Lung (tissue), 12 donors: ENCODE measurements around the gene CENPK. TPM values are rescaled to one million over a fixed set of nuclear protein-coding genes. Genes with fewer than 3 reads are reported as not detected.

Experiments used
- ATAC-seq: fragments of 200-7000 bp; cut with Tn5 transposase; one replicate; pipeline ENCODE4 v1.9.1; 2020; ENCODE audit warnings: moderate number of reproducible peaks; ENCODE audit not compliant: insufficient read depth, low FRiP score
- DNase-seq, 3 donors: peaks; one replicate each; pipeline ENCODE4 v3.0.0-alpha.2; 2013 to 2017
- H3K27ac ChIP-seq, 2 donors: one replicate each; pipeline ENCODE4 v1.5.1; 2013; ENCODE audit warnings: mild to moderate bottlenecking in 2 of 2, moderate library complexity in 2 of 2, control low read depth in 1 of 2, inconsistent platforms in 1 of 2, low read depth in 1 of 2, low read length in 1 of 2
- H3K27me3 ChIP-seq, 3 donors: one replicate each; pipeline ENCODE4 v1.5.1; 2013; ENCODE audit warnings: low read length in 2 of 3; ENCODE audit not compliant: control insufficient read depth in 3 of 3, insufficient read depth in 3 of 3
- H3K36me3 ChIP-seq, 4 donors: one replicate each; pipeline ENCODE4 v1.5.1; 2013; ENCODE audit warnings: low read length in 4 of 4, mild to moderate bottlenecking in 1 of 4, moderate library complexity in 1 of 4; ENCODE audit not compliant: control insufficient read depth in 4 of 4, insufficient read depth in 4 of 4
- H3K4me1 ChIP-seq, 5 donors: one replicate each; pipeline ENCODE4 v1.5.1; 2013; ENCODE audit warnings: low read length in 5 of 5, mild to moderate bottlenecking in 2 of 5, moderate library complexity in 1 of 5; ENCODE audit not compliant: control insufficient read depth in 5 of 5, insufficient read depth in 5 of 5
- H3K4me3 ChIP-seq: one replicate; pipeline ENCODE4 v1.5.1; 2013; ENCODE audit warnings: mild to moderate bottlenecking, control low read depth, moderate library complexity
- H3K9ac ChIP-seq, 2 donors: one replicate each; pipeline ENCODE4 v1.5.1; 2013; ENCODE audit warnings: low read length in 2 of 2, control low read depth in 1 of 2; ENCODE audit not compliant: insufficient read depth in 1 of 2
- H3K9me3 ChIP-seq, 4 donors: one replicate each; pipeline ENCODE4 v1.5.1; 2013; ENCODE audit warnings: low read length in 3 of 4, mild to moderate bottlenecking in 1 of 4, moderate library complexity in 1 of 4; ENCODE audit not compliant: control insufficient read depth in 4 of 4, insufficient read depth in 3 of 4
- WGBS, 2 donors: extraction: QIAGEN DNeasy Blood & Tissue Kit; methylation state at CpG; one replicate each; pipeline ENCODE4 v1.1.7; 2013; 5-methylcytosine and 5-hydroxymethylcytosine counted together
- polyA plus RNA-seq, 2 donors: library from polyadenylated mRNA; stranded (reverse); fragments of 200-250 nt; gene quantifications; one replicate each; pipeline ENCODE4 v1.2.1, GENCODE V29; 2013
- total RNA-seq, 2 donors: library from RNA; depleted of rRNA in 1 of 2; stranded (reverse); fragments of >200 nt in 1 of 2; gene quantifications; one replicate each; pipeline ENCODE4 v1.2.1, GENCODE V29; 2014 to 2021
- TF ChIP-seq, protein P1 (sequence below): IDR thresholded peaks from 2 replicates; pipeline ENCODE4 v1.5.1; 2012; ENCODE audit warnings: mild to moderate bottlenecking; ENCODE audit errors: control extremely low read depth, extremely low read depth
- donor health status: control.
- donor health status: control.
- donor health status: Bipolar disorder and iron deficiency.
- donor health status: healthy.
- donor health status: DM: yes; HTN: yes; CAD: no.

CENPK gene
- total and polyA plus RNA-seq, 4 donors: 1.6 to 17.1 (median 4.8) TPM

DNA sequence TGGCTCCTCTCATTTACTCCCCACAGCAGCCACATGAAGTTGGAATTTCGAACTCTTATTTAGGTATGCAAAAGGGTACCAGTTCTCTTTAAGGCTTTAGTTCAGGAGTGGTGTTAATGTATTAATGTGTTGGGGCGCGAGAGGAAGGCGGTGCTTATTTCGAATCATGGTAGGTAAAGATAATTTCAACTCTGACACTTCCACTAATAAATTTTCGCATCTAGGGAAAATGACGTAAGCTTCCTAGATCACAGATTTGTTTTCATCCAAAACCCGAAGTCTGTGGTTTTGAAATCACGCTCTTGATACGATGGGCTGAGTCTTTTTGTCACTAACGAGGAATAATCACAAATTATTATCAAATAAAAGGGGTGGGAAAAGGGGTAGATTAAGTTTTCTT, 809 bp upstream of the CENPK start:
- WGBS, 2 donors: 2 to 5% methylated on average over 11 of the region's 11 CpGs
- Histone ChIP-seq H3K4me1 (peaks cover 0 to 25% (median 4%) of the 10 kb centered on the region in 5 donors), H3K27ac (no peak overlapping the region), H3K36me3 (peaks cover 0 to 6% (median 1%) of the 10 kb centered on the region in 4 donors), H3K9ac (peak overlapping the region; percentile 67 to 99), H3K27me3 (no peaks in the 10 kb centered on the region), H3K4me3 (peak overlapping the region; percentile 96), H3K9me3 (no peaks in the 10 kb centered on the region)
- ATAC-seq: no peak
- DNase-seq: no peak
- TF ChIP-seq, protein P1, sequence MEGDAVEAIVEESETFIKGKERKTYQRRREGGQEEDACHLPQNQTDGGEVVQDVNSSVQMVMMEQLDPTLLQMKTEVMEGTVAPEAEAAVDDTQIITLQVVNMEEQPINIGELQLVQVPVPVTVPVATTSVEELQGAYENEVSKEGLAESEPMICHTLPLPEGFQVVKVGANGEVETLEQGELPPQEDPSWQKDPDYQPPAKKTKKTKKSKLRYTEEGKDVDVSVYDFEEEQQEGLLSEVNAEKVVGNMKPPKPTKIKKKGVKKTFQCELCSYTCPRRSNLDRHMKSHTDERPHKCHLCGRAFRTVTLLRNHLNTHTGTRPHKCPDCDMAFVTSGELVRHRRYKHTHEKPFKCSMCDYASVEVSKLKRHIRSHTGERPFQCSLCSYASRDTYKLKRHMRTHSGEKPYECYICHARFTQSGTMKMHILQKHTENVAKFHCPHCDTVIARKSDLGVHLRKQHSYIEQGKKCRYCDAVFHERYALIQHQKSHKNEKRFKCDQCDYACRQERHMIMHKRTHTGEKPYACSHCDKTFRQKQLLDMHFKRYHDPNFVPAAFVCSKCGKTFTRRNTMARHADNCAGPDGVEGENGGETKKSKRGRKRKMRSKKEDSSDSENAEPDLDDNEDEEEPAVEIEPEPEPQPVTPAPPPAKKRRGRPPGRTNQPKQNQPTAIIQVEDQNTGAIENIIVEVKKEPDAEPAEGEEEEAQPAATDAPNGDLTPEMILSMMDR: no peak

DNA sequence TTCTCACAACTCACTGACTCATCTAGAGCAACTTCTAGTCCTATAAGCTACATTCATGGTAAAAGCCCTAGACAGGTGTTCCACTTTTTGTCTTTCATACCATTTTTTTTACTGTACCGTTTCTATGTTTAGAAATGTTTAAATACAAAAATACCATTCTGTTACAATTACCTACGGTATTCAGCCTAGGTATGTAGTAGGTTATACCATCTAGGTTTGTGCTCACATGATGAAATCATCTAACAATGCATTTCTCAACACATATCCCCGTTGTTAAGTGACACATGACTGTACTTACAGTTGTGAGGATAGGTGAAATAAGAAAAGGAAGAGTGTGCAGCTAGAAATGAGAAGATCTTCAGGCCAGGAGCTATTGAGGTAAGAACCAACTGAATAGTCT, 6.2 kb downstream of the CENPK start:
- ATAC-seq (no peak), DNase-seq (no peak)
- no peaks in the 10 kb centered on the region for H3K27me3 ChIP-seq
- whole genome bisulfite sequencing, 2 donors: 79 to 83% methylated on average over 3 of the region's 3 CpGs
- no peak overlapping the region for H3K4me3 ChIP-seq
- H3K4me1 ChIP-seq: peaks cover 0 to 4% (median 0%) of the 10 kb centered on the region in 5 donors
- H3K36me3 ChIP-seq: peaks cover 0 to 13% (median 0%) of the 10 kb centered on the region in 4 donors
- TF ChIP-seq, protein P1: no peak
- no peaks in the 10 kb centered on the region for H3K9me3 ChIP-seq
- no peak overlapping the region for H3K9ac ChIP-seq
- no peak overlapping the region for H3K27ac ChIP-seq

DNA sequence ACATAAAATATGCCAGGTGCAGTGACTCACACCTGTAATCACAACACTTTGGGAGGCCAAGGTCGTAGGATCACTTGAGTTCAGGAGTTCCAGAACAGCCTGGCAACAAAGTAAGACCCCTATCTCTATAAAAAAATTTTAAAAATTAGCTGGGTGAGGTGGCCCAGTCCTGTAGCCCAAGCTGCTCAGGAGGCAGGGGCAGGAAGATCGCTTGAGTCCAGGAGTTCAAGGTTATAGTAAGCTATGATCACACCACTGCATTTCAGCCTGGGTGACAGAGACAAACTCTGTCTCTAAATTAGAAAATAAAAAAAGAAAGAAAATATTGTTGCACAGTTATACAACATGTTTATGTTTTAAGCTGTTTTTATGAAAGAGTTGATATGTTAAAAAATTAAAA, 6.8 kb downstream of the CENPK start:
- TF ChIP-seq, protein P1: no peak
- no peak overlapping the region for H3K4me3 ChIP-seq
- no peak overlapping the region for H3K9ac ChIP-seq
- H3K4me1 ChIP-seq: no peaks in the 10 kb centered on the region
- WGBS, 2 donors: 86 to 95% methylated on average over 2 of the region's 2 CpGs
- DNase-seq (no peak), ATAC-seq (no peak)
- H3K36me3 ChIP-seq: peaks cover 0 to 13% (median 0%) of the 10 kb centered on the region in 4 donors
- no peak overlapping the region for H3K27ac ChIP-seq
- H3K9me3 ChIP-seq: no peaks in the 10 kb centered on the region
- no peaks in the 10 kb centered on the region for H3K27me3 ChIP-seq

DNA sequence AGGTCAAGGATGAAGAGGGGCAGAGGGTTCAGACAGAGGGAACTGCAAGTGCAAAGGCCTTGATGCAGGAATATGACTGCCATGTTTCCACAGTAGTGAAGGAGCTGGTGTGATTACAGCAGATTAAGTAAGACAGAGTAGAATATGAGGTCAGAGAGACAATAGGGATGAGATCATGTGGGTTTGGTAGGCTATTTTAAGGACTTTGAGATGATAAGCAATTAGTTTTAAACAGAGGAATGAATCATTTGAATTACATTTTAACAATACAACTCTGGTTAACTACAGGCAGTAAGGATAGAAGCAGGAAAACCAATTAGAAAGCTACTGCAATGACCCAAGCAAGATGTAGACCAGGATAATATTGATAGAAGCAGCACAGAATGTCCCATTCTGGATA, 7.7 kb downstream of the CENPK start:
- no peaks in the 10 kb centered on the region for H3K9me3 ChIP-seq
- no peak overlapping the region for H3K27ac ChIP-seq
- TF ChIP-seq, protein P1: no peak
- H3K9ac ChIP-seq: no peak overlapping the region
- no peak overlapping the region for H3K4me3 ChIP-seq
- no peaks in the 10 kb centered on the region for H3K4me1 ChIP-seq
- DNase-seq: no peak
- H3K36me3 ChIP-seq: peaks cover 0 to 13% (median 0%) of the 10 kb centered on the region in 4 donors
- ATAC-seq: no peak
- no peaks in the 10 kb centered on the region for H3K27me3 ChIP-seq
